SK-N-MC (cell line): ENCODE data around the gene DAAM2.

Experiments used
- FOXP2 ChIP-seq: optimal IDR thresholded peaks from 2 replicates; pipeline ENCODE3; 2011; ENCODE audit warnings: mild to moderate bottlenecking, moderate library complexity; ENCODE audit not compliant: insufficient read depth; ENCODE audit errors: extremely low read length, control extremely low read depth
- POLR2AphosphoS5 ChIP-seq: IDR thresholded peaks from 2 replicates; pipeline ENCODE4 v1.6.1; 2012; ENCODE audit warnings: mild to moderate bottlenecking, low read depth, low read length, borderline replicate concordance

- no peak for TF ChIP-seq POLR2AphosphoS5
- no peak for TF ChIP-seq FOXP2
These were observed 42.1 kb downstream of the DAAM2 start for GRCh38 chr6:39834278-39834677.
